GM19240 (cell line): ENCODE data around the gene CLEC1A.
"Not testable (repeated sequence)": the region's sequence is repeated elsewhere in the genome, so short reads cannot be mapped to it uniquely, and the experiment has no call there.

Experiments used
- DNase-seq: peaks from one replicate; pipeline ENCODE4 v3.0.0; 2011; ENCODE audit warnings: low spot score; ENCODE audit not compliant: insufficient read length

The CLEC1A gene

GRCh38 chr12:10052193-10052913, 46.4 kb downstream of the CLEC1A start:
- no peak for DNase-seq

GRCh38 chr12:10048526-10048925, 50.3 kb downstream of the CLEC1A start:
- DNase-seq = no peak

- no peak for DNase-seq
Measured at GRCh38 chr12:10042167-10042566, 56.6 kb downstream of the CLEC1A start.

- DNase-seq = no peak
Measured at GRCh38 chr12:10033783-10034545, 64.8 kb downstream of the CLEC1A start.

GRCh38 chr12:10031771-10032175, 67.0 kb downstream of the CLEC1A start:
- DNase-seq = no peak

GRCh38 chr12:10031321-10031720, 67.5 kb downstream of the CLEC1A start:
- no peak for DNase-seq

GRCh38 chr12:10030446-10030845, 68.3 kb downstream of the CLEC1A start, which contains the start of gene CLEC9A:
Gene CLEC9A (plus strand): TSS chr12:10030682. CDS start chr12:10052688, 22,006 bp downstream.
- DNase-seq = no peak

GRCh38 chr12:10027721-10028120, 71.1 kb downstream of the CLEC1A start:
- no peak for DNase-seq

GRCh38 chr12:10027311-10027710, 71.5 kb downstream of the CLEC1A start:
- DNase-seq = no peak

- not testable (repeated sequence) for DNase-seq
Measured at GRCh38 chr12:10026666-10027065, 72.1 kb downstream of the CLEC1A start.

- DNase-seq = no peak
Measured at GRCh38 chr12:10025236-10025635, 73.5 kb downstream of the CLEC1A start.

- DNase-seq = no peak
Measured at GRCh38 chr12:10021342-10021741, 77.4 kb downstream of the CLEC1A start.
